Activated CD4-positive, alpha-beta memory T cell treated with anti-CD3 and anti-CD28 coated beads for 36 hours (primary cell): ENCODE data around the gene ABCC8. TPM values are rescaled to one million over a fixed set of nuclear protein-coding genes. Genes with fewer than 3 reads are reported as not detected.

Experiments used
- CTCF ChIA-PET: fragments of 350-600 bp; sonication (Branson Sonifier 250); formaldehyde crosslinking; loops from one replicate; lab custom pipeline; 2021; ENCODE audit warnings: antibody characterized with exemption, inconsistent platforms; lab: Charles Lee
- POLR2A ChIA-PET: fragments of 350-600 bp; sonication (Branson Sonifier 250); formaldehyde crosslinking; loops from one replicate; lab custom pipeline; 2021; ENCODE audit warnings: antibody characterized with exemption; lab: Charles Lee
- DNase-seq: peaks from one replicate; pipeline ENCODE4 v3.0.0-alpha.2; 2020
- H3K27ac Mint-ChIP-seq: one replicate; pipeline ENCODE4 v1.8.0; 2021; ENCODE audit warnings: mixed read lengths
- H3K27me3 Mint-ChIP-seq: one replicate; pipeline ENCODE4 v1.8.0; 2021; ENCODE audit warnings: mixed read lengths
- H3K36me3 Mint-ChIP-seq: one replicate; pipeline ENCODE4 v1.8.0; 2021; ENCODE audit warnings: mixed read lengths
- H3K4me1 Mint-ChIP-seq: one replicate; pipeline ENCODE4 v1.8.0; 2021; ENCODE audit warnings: low read depth, mixed read lengths
- H3K4me3 Mint-ChIP-seq: one replicate; pipeline ENCODE4 v1.8.0; 2021; ENCODE audit warnings: mild to moderate bottlenecking, mixed read lengths
- H3K9me3 Mint-ChIP-seq: one replicate; pipeline ENCODE4 v1.8.0; 2021; ENCODE audit warnings: mixed read lengths
- intact Hi-C: fragments of 100-400 bp; cut with micrococcal nuclease; formaldehyde crosslinking; loops from one replicate; pipeline ENCODE4 v1.15.1; 2023
- total RNA-seq, 2 experiments: library from RNA; stranded (reverse); gene quantifications; one replicate each; pipeline ENCODE4 v1.2.3, GENCODE V29; 2021

ABCC8 gene
- total RNA-seq, 2 experiments from 2014 or later: not detected

GRCh38 chr11:17407575-17407974 is 69.1 kb downstream of the ABCC8 start:
- CTCF ChIA-PET: no interaction called here

DNA sequence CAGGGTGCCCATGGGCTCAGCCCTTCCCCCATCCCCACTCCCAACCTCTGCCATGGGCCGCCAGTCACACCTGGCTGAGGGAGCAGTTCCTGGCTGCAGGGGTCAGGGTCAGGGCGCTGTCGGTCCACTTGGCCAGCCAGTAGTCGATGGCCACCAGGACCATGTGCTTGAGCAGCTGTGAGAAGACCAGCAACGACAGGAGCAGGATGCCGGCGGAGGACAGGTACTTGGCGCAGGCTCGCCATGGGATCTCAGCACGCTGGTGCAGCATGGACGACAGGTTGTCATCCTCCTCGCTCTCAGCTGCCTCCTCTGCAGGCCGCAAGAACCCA is 69.9 kb downstream of the ABCC8 start:
- Mint-ChIP-seq H3K27ac (no peak overlapping the region), H3K27me3 (no peaks in the 10 kb centered on the region), H3K9me3 (no peaks in the 10 kb centered on the region), H3K36me3 (no peaks in the 10 kb centered on the region), H3K4me3 (no peak overlapping the region), H3K4me1 (no peaks in the 10 kb centered on the region)
- intact Hi-C loops: no loop called here
- ChIA-PET POLR2A (no interaction called here), CTCF (no interaction called here)
- DNase-seq: no peak

More at GRCh38 chr11:17407575-17407974, 69.1 kb downstream of the ABCC8 start:
- intact Hi-C loops: no loop called here
- no peak for DNase-seq
- H3K4me1 Mint-ChIP-seq: no peaks in the 10 kb centered on the region
- no peaks in the 10 kb centered on the region for H3K9me3 Mint-ChIP-seq
- no peak overlapping the region for H3K4me3 Mint-ChIP-seq
- no peak overlapping the region for H3K27ac Mint-ChIP-seq
- POLR2A ChIA-PET: no interaction called here
- no peaks in the 10 kb centered on the region for H3K36me3 Mint-ChIP-seq
- no peaks in the 10 kb centered on the region for H3K27me3 Mint-ChIP-seq

DNA sequence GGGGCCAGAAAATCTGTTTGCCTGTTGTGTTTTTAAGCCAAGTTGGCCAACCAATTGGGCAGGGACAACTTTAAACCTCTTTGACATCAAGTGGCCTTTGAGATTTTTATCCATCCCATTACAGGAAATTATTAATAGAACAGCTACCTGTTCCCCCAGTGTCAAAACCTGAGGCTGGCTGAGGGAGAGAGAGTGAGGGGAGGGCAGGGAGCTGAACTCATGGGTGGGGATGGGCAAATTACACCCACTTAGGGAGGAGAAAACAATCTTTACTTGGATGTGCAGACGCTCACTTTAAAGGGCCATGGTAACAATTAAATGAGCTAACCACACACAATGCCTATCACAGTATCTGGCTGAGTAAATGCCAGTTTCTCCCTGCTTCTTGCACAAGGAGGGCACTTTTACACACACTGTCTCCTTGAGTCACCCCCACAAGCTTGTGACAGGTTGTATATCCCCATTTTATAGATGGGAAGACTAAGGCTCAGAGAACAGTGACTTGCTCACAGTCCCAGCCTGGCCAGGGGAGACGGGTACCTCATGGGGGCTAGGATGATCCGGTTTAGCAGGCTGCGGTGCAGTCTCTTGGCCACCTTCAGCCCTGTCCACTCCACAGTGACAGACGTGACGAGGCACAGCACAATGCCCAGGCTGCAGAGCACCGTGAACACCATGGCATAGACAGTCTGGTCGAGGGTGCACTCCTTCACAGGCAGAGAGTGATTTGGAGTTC is 70.4 kb downstream of the ABCC8 start:
- CTCF ChIA-PET: interaction anchor here (0.9 kb wide), 1 partner anchor 573 kb away, joined by 3 read pairs; no protein-coding TSS in a partner anchor
- H3K4me1 Mint-ChIP-seq: no peaks in the 10 kb centered on the region

GRCh38 chr11:17405232-17406005 is 71.2 kb downstream of the ABCC8 start:
- Mint-ChIP-seq H3K4me1 (no peaks in the 10 kb centered on the region), H3K4me3 (no peak overlapping the region), H3K36me3 (no peaks in the 10 kb centered on the region), H3K27ac (no peak overlapping the region), H3K9me3 (no peaks in the 10 kb centered on the region), H3K27me3 (no peaks in the 10 kb centered on the region)
- DNase-seq: no peak
- ChIA-PET POLR2A (no interaction called here), CTCF (interaction anchor here (0.9 kb wide), 1 partner anchor 573 kb away, joined by 3 read pairs; no protein-coding TSS in a partner anchor)
- intact Hi-C loops: no loop called here

More for the DNA sequence above, 70.4 kb downstream of the ABCC8 start:
- H3K27ac Mint-ChIP-seq: no peak overlapping the region
- H3K9me3 Mint-ChIP-seq: no peaks in the 10 kb centered on the region
- intact Hi-C loops: no loop called here
- POLR2A ChIA-PET: no interaction called here
- no peak overlapping the region for H3K4me3 Mint-ChIP-seq
- H3K36me3 Mint-ChIP-seq: no peaks in the 10 kb centered on the region
- no peak for DNase-seq
- no peaks in the 10 kb centered on the region for H3K27me3 Mint-ChIP-seq

- no peak for DNase-seq
- H3K4me3 Mint-ChIP-seq: no peak overlapping the region
- no peaks in the 10 kb centered on the region for H3K9me3 Mint-ChIP-seq
- H3K4me1 Mint-ChIP-seq: no peaks in the 10 kb centered on the region
- POLR2A ChIA-PET: no interaction called here
- H3K27ac Mint-ChIP-seq: no peak overlapping the region
- H3K27me3 Mint-ChIP-seq: no peaks in the 10 kb centered on the region
- H3K36me3 Mint-ChIP-seq: no peaks in the 10 kb centered on the region
- CTCF ChIA-PET: no interaction called here
- intact Hi-C loops: no loop called here
Measured at GRCh38 chr11:17403980-17404759, 72.5 kb downstream of the ABCC8 start.

DNA sequence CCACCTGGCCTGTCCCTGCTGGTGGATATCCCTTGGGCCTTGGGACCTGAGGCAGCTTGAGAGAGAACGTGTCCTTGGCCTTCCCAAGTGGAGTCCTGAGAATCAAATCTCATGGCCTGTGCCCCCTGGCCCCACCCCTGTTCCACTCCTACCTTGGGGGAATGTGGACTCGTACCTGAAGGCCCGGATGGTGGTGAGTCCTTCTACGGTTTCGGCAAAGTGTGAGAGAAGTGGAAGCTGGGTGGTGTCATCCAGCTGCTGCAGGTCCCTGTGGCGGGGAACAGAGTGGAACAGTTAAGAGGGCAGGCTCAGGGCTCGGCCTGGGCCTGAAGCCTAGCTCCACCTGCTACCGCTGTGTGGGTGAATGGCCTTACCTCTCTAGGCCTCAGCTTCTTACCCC is 74.2 kb downstream of the ABCC8 start:
- no peaks in the 10 kb centered on the region for H3K27me3 Mint-ChIP-seq
- DNase-seq: no peak
- intact Hi-C loops: no loop called here
- H3K9me3 Mint-ChIP-seq: no peaks in the 10 kb centered on the region
- ChIA-PET POLR2A (no interaction called here), CTCF (interaction anchor here (1.1 kb wide), 2 partner anchors 16 to 18 kb away, joined by 3 read pairs; no protein-coding TSS in a partner anchor)
- no peak overlapping the region for H3K27ac Mint-ChIP-seq
- H3K4me3 Mint-ChIP-seq: no peak overlapping the region
- H3K4me1 Mint-ChIP-seq: no peaks in the 10 kb centered on the region
- no peaks in the 10 kb centered on the region for H3K36me3 Mint-ChIP-seq

GRCh38 chr11:17401841-17402240 is 74.8 kb downstream of the ABCC8 start:
- no peak for DNase-seq
- Mint-ChIP-seq H3K27me3 (no peaks in the 10 kb centered on the region), H3K4me3 (no peak overlapping the region), H3K4me1 (no peaks in the 10 kb centered on the region), H3K36me3 (no peaks in the 10 kb centered on the region), H3K9me3 (no peaks in the 10 kb centered on the region), H3K27ac (no peak overlapping the region)
- CTCF ChIA-PET: interaction anchor here (1.3 kb wide), 1 partner anchor 13 kb away, joined by 4 read pairs; the partner anchor contains the start of gene KCNJ11
- POLR2A ChIA-PET: no interaction called here
- intact Hi-C loops: no loop called here

GRCh38 chr11:17401316-17401715 is 75.3 kb downstream of the ABCC8 start:
- ChIA-PET CTCF (interaction anchor here (1.3 kb wide), 1 partner anchor 13 kb away, joined by 4 read pairs; the partner anchor contains the start of gene KCNJ11), POLR2A (no interaction called here)
- intact Hi-C loops: no loop called here
- no peaks in the 10 kb centered on the region for H3K9me3 Mint-ChIP-seq
- no peak overlapping the region for H3K27ac Mint-ChIP-seq
- no peaks in the 10 kb centered on the region for H3K36me3 Mint-ChIP-seq
- H3K4me3 Mint-ChIP-seq: no peak overlapping the region
- H3K27me3 Mint-ChIP-seq: no peaks in the 10 kb centered on the region
- no peaks in the 10 kb centered on the region for H3K4me1 Mint-ChIP-seq
- no peak for DNase-seq

- intact Hi-C loops: no loop called here
- Mint-ChIP-seq H3K27ac (no peak overlapping the region), H3K4me1 (no peaks in the 10 kb centered on the region), H3K9me3 (no peaks in the 10 kb centered on the region), H3K4me3 (no peak overlapping the region), H3K27me3 (no peaks in the 10 kb centered on the region), H3K36me3 (no peaks in the 10 kb centered on the region)
- ChIA-PET POLR2A (no interaction called here), CTCF (interaction anchor here (1.2 kb wide), 1 partner anchor 12 kb away, joined by 4 read pairs; the partner anchor contains the start of gene KCNJ11)
- DNase-seq: no peak
Measured at GRCh38 chr11:17400048-17400775, 76.4 kb downstream of the ABCC8 start.

DNA sequence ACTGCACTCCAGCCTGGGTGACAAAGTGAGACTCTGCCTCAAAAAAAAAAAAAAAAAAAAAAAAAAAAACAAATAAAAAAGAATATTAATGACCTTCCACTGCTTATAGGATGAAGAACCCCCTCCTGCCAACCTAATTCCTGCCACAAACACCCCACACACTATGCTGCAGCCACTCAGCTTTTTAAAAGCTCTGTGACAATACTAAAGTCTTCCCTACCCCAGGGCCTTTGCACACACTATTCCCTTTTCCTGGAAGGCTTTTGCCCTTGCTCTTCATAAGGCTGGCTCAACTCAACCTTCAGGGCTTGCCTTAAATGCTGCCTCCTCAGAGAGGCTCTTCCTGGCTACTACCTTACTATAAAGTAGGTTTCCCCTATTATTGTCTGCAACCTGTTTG is 77.4 kb downstream of the ABCC8 start:
- intact Hi-C loops: no loop called here
- no peak overlapping the region for H3K4me3 Mint-ChIP-seq

DNA sequence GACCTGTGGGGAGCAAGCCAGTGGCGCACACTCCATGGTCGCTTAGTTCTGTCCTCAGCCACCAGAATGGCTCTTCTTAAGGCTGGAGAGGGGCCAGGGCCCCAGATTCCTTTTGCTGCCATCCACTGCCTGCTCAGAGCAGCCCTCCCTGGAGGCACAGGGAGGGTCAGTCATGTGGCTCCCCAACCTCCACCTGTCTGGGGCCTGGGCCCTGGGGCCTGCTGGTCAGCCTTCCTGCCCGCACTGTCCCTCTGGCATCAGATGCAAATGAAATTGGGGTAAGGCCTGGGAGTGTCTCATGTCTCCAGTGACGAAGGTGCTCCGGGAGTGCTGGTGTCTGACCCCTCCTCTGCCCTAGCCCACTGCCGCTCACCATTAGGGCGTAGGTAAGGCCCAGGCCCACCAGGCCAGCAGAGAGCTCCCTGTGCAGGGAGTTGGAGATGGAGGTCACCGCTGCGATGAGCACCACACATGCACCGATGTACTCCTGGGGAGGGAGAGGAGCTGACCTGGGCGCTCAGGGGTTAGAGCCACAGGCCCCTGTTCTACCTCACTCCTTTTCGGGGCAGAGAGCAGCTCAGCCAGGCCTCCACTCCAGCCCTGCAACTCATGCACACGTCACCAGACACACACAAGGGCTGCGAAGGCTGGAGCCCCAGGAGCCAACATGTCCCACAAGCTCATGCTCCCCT is 79.2 kb downstream of the ABCC8 start:
- Mint-ChIP-seq H3K27ac (no peak overlapping the region), H3K27me3 (no peaks in the 10 kb centered on the region), H3K4me1 (no peaks in the 10 kb centered on the region), H3K4me3 (no peak overlapping the region), H3K36me3 (no peaks in the 10 kb centered on the region), H3K9me3 (no peaks in the 10 kb centered on the region)
- ChIA-PET CTCF (interaction anchor here (1.8 kb wide), 1 partner anchor 13 kb away, joined by 7 read pairs; no protein-coding TSS in a partner anchor), POLR2A (no interaction called here)
- intact Hi-C loops: no loop called here
- no peak for DNase-seq

More for the DNA sequence above, 77.4 kb downstream of the ABCC8 start:
- H3K36me3 Mint-ChIP-seq: no peaks in the 10 kb centered on the region
- ChIA-PET POLR2A (no interaction called here), CTCF (interaction anchor here (1.2 kb wide), 1 partner anchor 11 kb away, joined by 4 read pairs; the partner anchor contains the start of gene KCNJ11)
- H3K27me3 Mint-ChIP-seq: no peaks in the 10 kb centered on the region
- H3K4me1 Mint-ChIP-seq: no peaks in the 10 kb centered on the region
- no peak for DNase-seq
- no peak overlapping the region for H3K27ac Mint-ChIP-seq
- H3K9me3 Mint-ChIP-seq: no peaks in the 10 kb centered on the region
